HG02943 (cell line): ENCODE measurements around the gene KRT83.
"Not testable (repeated sequence)": the region's sequence is repeated elsewhere in the genome, so short reads cannot be mapped to it uniquely, and the experiment has no call there.

Experiments used
- ATAC-seq: cut with Tn5 transposase; IDR thresholded peaks from one replicate; pipeline ENCODE4 v1.9.1; 2021; ENCODE audit warnings: mild to moderate bottlenecking, low read depth, moderate library complexity; ENCODE audit not compliant: unreplicated experiment

KRT83 gene

DNA sequence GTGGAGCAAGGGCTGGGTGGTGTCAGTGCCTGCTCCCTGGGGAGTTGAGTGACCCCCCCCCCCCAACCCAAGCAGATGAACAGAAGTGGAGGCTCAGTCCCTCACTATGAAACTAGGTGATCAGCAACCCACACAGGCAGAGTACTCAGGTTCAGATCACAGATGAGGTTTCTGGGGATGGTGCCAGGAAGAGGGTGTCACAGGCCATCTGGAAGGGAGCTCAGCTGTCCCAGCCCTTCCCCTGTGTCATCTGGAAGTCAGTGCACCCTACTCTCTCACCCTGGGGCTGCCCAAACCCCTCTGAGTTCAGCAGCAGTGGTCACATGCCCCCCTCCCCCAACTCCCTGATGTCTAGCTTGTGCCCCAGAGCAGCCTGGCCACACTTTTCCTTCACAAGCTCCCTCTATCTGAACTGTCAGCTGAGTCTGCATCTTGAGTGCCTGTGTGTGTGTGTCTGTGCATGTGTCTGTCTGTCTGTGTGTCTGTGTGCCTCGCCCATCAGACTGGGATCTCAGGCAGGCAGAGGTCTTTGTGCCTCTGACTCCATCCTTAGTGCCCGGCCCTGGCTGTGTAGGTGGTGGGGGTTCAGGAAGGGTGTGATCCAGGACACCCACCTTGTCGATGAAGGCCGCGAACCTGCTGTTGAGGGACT, 30.6 kb downstream of the KRT83 start:
- not testable (repeated sequence) for ATAC-seq

DNA sequence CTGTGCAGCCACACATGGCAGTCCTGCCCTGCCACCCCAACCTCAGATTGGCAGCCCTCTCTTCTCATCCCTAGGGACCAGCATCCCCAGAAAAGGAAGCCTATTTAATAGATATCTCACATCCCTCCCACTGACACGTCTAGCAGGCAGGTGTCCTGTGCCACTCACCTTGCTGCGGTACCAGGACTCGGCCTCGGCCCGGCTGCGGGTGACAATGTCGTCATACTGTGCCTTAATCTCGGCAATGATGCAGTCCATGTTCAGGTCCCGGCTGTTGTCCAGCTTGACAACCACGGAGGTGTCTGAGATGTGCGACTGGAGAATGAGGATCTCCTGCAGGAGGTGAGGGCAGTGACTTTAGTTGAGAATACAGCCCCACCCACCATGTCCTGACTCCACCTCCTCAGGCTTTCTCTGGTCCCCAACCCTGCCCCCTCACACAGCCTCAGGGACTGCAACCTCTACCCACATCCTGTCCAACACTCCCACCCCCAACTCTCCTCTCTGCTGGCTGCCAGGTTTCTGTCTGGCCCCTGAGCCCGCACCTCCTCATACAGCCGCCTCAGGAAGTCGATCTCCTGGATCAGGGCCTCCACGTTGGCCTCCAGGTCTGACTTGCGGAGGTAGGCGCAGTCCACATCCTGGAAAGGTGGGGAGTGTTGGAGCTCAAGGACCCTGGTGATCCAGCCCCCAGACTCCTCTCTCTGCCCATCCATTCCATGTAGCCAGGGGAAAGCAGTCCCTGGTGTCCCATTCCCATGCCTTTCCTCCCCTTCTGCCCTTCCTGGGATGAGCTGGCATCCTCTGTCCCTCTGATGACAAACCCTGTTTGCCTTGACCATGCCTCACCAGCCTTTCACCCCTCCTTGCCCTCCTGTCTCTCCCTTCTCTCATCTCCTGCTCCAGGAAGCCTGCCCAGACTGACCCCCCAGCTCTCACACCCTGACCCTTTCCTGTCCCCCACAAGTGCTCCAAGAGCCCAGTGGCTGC, 33.1 kb downstream of the KRT83 start:
- not testable (repeated sequence) for ATAC-seq

- not testable (repeated sequence) for ATAC-seq
These were observed 34.1 kb downstream of the KRT83 start for GRCh38 chr12:52286857-52287785.

- no peak for ATAC-seq
These were observed 35.2 kb downstream of the KRT83 start for GRCh38 chr12:52285851-52286530.

GRCh38 chr12:52285172-52285745, 35.9 kb downstream of the KRT83 start:
- no peak for ATAC-seq

GRCh38 chr12:52284562-52285171, 36.5 kb downstream of the KRT83 start:
- no peak for ATAC-seq

DNA sequence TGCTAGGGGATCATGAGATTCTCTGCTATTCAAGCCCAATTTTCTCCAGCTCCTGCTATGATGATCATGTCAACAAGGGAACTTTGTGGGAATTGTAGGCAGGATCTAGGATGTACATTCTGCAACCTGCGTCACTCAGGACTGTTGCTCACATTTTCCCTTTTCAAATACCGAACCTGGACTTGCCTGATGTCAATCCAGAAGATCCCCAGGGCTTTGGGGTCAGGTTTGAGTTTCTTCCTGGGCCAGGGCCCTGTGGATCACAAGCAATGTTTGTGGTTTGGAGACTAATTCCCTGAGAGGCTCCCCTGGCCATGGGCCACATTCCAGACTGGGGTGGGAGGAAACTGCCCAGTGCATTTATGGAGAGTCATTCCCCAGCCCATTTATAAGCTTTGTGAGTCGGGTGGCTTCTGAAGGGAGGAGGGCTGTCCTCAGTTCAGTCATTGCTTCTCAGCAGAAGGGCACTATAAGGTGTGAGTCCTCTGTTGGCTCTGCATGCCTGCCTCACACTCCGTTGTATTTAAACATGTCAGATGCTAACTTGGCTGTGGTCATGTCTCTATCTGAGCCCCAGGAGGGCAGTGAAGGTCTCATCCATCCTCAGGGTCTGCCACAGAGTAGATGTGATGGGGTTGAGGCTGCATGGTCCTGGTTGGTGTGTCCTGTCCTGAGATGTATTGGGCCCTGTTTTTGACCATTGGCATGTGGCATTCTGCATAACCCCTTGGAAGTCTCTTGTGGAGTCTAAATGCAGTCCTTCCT, 40.2 kb downstream of the KRT83 start:
- no peak for ATAC-seq

GRCh38 chr12:52280319-52280795, 40.8 kb downstream of the KRT83 start:
- ATAC-seq: no peak

DNA sequence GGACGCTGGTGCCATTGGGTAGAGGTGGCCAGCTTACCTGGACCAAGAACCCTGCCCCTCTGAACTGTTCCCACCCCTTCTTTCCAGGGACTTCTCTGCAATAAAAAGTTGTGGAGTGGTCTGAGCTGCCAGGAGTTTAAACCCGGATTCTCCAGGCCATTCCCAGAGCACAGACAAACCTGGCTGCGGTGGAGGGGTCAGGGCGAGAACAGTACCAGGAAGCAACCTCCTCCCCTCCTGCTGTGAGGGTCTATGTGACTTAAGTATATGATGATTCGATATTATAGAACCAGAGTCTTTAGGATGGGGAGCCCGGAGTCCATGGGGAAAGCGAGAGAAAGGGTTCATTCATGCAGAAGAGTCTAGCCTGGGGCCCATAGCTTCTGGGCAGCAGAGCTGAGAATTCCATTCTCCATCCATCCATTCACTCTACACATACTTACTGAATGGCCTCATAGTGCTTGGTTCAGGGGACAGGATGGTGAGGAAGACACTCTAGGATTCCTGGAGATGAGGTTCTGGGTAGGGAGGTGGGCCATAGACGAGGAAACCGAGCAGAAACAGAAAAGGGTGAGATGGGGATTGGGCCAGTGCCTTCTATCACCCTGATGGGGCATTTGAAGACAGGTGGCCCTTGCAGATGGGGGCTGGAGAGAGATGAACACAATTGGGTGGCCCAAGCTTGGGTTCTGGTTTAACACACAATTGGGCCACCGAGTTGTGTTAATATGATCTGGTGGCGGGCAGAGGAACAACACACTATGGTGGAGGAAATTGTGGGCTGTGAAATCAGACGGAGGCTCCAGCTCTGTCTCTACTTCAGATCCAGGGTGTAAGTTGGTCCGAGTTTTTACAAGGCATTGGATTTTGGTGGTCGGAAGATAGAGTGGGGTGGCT, 41.5 kb downstream of the KRT83 start:
- ATAC-seq: no peak

GRCh38 chr12:52278575-52279421, 42.4 kb downstream of the KRT83 start:
- no peak for ATAC-seq

DNA sequence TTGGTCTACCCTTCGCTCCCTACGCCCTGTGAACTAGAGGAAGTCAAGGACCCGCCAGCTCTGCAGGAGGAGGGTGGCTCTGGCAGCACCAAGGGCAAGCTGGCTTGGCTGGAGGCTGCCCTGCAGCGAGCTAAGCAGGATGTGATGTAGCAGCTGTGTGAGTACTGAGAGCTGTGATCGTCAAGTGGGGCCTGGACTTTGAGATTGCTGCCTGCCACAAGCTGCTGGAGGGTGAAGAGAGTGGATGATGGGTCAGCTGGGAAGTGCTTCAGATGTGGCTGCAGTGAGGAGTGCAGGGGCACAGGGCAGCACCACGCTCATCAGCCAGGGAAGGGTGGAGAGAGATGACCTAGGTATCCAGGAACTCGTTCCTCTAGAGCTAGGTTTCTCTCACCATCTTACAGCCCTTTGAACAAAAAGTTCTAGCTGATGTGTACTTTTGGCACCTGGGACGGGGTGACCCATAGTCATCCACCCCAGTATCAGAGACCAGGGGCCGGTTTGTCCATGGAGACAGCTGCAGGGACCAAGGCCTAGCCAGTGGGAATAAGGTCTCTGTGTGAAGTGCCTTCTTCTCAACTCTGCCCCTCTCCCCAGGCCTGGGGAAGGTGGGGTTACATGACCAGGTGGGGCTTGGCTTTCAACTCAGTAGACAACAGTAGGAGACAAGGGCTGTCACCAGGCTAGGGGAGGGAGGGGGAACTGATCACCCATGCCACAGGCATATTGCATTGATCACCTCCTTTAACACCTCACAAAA, 43.5 kb downstream of the KRT83 start:
- ATAC-seq: no peak

DNA sequence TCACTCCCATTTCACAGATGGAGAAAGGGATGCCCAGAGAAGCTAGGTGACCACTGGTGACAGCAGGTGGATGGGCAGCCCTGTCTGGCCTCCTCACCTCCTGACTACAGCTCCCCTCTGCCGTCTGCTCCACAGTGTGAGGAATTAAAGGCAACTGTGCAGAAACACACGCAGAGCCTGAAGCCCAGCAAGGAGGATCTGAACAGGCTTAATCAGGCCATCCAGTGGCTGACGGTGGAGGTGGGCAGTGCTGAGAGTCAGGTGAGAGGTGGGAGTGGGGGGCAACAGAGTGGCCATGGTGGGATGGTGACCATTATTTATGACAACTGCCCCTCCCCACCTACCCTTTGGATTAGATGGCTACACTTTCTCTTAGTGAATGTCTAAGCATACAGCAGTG, 45.5 kb downstream of the KRT83 start:
- ATAC-seq: no peak

DNA sequence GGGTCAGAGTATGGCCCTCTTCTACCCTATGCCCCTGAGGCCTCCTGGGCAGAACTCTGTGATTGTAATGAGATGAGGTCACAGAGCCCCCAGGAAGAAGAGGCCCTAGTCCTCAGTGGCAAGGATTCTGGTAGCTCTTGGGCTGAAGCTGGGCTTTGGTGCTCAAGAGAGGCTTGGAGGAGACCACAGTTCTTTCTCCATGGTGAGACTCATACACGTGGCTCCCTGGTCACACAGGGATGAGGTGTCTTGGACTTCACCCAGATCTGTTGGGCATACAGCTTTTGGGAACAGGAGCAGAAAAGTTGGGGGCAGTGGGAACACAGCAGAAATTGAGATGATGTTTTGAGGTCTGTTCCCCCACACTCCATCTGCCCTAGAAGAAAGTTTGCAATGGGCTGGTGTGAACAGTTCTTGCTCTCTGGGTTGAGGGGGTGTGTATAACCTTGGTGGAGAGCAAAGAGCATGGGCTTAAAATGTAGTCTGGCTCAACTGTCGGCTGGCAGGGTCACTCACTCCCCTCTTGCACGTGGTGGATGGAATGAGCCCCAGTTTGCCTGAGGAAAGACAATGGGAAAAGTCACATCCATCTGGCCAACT, 46.6 kb downstream of the KRT83 start, which contains the start of gene KRT86:
TSS of gene KRT86 (plus strand) at position 125 of the 600 bp plus-strand sequence. CDS start 27,272 bp downstream, outside the sequence.
- ATAC-seq: no peak

GRCh38 chr12:52271158-52271557, 50.0 kb downstream of the KRT83 start:
- ATAC-seq: no peak

GRCh38 chr12:52270541-52271070, 50.6 kb downstream of the KRT83 start:
- ATAC-seq: no peak
